GM18519 (cell line): Measurements from ENCODE around the gene SIDT2.
A peak's percentile ranks its signal among the peaks of the same experiment; 100 is the strongest.
"Not testable (repeated sequence)": the region's sequence is repeated elsewhere in the genome, so short reads cannot be mapped to it uniquely, and the experiment has no call there.

Source experiments
- ATAC-seq: cut with Tn5 transposase; IDR thresholded peaks from one replicate; pipeline ENCODE4 v1.9.1; 2021; ENCODE audit warnings: mild to moderate bottlenecking, moderate library complexity; ENCODE audit not compliant: unreplicated experiment, low FRiP score

SIDT2 gene

DNA sequence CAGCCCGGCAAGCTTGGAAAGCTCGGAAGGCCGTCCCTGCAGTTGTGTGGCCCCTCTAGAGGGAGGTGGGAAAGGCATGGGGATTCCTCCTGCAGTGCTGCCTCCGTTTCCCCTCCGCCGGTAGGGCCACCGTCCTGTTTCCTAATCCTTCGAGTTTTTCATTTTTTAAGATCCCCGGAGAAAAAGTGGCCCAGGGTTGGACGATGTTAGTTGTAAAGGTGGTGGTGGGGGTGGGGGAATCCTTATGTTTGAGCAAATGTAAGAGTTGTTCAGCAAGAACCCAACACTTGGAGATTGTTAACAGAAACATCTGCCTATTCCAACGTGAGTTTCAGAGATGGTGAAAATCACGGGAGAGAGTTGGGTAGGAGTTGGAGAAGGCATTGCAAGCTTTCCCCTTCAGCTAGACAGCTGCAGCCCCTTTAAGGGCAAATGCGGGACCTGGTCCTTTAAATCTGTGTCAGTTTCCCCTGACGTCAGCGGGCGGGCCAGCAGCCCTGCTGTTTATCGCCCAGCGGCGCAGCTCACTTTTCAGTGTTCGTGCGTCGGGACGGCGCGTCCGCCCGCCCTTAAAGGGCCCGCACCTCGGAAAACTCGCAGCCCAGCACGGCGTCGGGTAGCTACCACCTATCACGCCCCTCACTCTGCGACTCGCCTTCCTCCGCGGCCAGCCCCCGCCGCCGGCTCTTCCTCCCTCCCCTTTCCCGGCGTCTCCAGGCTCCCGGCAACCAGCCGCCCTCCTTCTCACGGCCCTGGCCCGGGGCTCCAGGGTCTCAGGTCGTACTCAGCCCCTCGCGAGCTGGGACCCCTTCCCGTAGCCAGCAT, at the start of gene SIDT2:
TSS of gene SIDT2 (plus strand) at position 534 of the 825 bp plus-strand sequence. CDS start 521 bp downstream, outside the sequence.
- ATAC-seq, result peak; percentile 76

DNA sequence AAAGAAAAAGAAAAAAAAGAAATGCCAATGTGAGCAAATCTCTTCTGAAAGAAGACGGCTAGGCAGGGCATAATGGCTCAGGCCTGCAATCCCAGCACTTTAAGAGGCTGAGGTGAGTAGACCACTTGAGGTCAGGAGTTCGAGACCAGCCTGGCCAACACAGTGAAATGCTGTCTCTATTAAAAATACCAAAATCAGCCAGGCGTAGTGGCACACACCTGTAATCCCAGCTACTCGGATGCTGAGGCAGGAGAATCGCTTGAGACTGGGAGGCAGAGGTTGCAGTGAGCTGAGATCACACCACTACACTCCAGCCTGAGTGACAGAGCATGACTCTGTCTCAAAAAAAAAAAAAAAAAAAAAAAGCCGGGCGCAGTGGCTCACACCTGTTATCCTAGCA, 48.1 kb upstream of the SIDT2 start:
- ATAC-seq, result not testable (repeated sequence)

DNA sequence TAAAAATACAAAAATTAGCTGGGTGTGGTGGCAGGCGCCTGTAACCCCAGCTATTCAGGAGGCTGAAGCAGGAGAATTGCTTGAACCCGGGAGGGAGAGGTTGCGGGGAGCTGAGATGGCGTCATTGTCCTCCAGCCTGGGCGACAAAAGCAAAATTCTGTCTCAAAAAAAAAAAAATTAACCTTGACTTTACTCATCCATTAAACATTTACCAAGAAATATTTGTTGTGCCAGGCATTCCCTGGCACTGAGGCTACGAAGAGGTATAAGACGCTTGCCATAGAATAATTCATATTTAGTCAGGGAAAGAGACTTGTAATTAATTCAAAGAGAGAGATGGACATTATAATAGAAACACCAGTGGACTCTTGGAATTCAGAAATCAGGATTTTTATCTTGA, 47.7 kb upstream of the SIDT2 start:
- no peak for ATAC-seq

DNA sequence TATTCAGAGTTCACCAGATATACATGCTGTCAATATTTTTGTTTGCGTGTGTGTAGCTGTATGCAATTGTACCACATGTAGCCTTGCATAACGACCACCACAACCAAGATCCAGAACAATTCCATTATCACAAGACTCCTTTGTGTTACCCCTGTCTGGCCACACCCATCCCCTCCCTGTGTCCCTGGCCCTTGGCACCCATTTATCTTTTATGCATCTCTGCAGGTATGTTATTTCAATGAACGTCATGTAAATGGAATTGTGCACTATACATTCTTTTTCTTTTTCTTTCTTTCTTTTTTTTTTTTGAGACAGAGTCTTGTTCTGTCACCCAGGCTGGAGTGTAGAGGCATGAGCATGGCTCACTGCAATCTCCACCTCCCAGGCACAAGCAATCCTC, 44.1 kb upstream of the SIDT2 start:
- ATAC-seq, result no peak

DNA sequence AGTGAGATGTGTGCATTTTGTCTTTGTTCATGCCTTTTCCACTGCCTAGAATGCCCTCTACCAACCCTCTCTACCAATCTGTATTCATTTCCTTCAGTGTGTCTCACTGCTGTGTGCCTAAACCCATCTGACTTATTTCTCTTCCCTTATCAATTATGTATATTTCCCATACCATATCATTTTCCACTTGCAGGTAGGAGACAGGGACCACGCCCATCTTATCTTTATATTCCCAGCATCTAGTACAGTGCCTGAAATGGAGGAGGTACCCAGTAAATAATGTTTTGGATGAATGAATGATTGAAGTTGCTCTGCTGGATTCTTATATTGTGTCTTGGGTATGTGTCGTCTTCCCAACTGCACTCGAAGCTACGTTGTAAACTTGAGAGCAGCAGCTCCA, 43.6 kb upstream of the SIDT2 start:
- ATAC-seq, result not testable (repeated sequence)

DNA sequence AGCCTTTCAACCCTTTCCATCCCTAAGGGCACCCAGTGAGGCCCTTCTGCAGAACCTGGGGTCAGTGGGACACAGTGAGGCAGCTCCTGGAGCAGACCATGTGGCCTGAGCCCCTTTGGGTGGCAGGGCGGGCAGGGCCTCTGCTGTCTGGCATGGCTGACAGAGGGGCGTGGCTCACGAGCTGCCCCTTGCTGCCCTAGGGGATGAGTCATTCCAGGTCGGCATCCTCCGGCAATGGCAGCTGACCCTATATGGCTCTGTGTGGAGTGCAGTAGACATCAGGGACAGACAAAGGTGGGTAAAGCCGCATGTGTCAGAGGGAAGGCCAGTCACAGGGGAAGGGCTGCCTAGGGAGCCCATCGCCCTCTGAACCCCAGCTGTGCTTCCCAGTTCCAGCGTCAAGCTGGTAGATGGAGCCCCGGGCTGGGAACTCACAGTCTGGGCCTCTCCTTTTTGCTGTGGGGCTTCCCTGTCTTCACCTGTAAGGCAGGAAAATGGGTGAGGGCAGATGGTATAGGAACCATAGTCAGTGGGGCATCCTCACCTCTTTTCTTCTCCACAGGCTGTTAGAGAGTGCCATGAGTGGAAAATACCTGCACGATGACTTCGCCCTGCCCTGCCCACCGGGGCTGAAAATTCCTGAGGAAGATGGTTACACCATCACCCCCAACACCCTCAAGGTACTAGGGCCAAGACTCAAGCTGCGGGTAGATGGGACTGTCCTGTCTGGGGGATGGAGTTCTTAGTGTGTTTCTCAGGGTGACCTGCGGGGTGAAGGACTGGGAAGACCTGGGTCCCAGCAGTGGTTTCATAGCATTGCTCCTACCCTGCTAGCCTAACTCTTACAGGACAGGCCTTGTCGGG, 41.1 kb upstream of the SIDT2 start:
- ATAC-seq, result not testable (repeated sequence)

DNA sequence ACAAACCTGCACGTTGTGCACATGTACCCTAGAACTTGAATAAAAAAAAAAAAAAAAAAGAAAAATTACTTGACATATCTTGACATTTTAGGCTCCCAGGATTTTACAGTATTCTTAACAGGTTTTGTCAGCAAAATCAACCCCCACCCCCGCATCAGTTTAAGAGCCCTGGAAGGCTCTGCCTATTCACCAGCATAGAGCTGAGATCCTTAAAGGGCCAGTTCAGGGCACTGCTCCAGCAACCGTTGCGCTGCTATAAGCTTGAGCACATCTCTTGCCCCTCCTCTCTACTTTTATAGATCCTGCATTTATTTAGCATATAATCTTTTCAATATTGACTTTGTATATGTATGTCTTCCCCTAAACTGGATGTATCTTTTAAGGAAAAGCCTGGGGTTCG, 35.2 kb upstream of the SIDT2 start:
- ATAC-seq, result no peak

DNA sequence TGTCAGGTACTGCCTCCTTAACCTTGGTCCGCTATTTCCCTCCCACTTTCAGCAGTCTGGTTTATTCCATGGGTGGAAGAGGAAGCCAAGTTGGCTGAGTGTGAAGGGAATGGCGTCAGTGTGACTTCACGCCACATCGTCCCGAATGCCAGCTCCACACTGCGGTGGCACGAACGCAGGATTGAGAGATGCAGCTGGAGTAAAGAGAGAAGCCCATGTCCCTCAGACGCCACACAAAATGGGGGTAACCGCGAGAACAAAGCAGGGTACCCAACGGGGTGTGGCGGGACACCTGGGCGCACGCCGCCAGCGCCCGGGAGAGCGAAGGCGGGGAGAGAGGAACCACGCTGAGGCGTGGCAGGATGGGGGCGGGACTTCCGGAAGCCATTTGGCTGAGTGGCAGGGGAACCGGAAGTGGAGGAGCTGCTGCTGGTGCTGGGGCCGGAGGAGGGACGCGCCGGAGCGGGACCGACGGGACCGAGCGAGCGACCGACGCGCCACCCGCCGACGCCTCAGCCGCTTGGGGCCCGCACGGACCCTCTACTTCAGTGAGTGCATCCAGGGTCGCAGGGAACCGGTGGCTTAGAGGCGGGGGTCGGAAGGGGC, 34.6 kb upstream of the SIDT2 start, which contains the start of gene PAFAH1B2:
TSS of gene PAFAH1B2 (plus strand) at position 417 of the 606 bp plus-strand sequence. CDS start 8,161 bp downstream, outside the sequence.
- peak; percentile 96 for ATAC-seq

DNA sequence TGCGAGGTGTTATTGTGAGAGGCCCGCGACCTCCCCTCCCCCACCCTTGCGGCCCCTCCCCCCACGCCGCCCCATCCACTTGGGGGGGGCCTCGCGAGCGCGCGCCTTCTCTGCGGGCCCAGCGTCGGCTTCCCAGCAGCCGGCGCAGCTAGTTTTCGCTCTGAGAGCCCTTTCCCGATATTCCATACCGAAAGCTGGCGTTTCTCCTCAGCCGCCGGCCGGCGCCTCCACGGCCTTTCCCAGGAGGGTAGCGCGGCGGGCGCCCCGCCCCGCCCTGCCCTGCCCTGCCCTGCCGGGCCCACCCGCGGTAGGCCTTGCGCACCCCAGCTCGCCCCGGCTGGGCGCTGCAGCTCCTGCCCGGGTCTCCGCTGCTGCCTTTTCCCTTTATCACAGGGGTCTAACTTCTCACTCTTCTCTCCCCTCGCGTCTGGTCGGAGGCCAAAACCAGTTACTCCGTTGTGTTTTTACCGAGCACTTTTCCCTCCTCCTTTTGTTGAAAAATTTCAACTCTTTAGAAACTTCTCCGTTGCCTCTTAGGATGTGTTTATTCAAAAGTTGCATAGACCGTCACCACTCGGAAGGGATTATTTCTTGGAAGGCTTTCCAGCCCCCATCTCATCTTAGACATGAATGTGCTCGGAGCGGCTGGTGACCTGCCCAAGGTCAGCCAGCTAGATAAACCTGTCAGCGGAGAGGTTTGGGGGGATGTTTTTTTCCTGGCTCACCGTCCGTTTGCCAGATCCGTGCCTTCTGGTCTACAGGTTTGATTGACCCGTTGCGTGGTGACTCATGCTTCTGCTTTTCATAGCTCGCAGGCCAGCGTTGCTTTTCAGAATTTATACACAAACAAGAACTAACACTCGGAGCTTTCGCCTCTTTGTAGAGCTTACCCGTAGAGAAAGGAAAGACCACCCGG, 33.8 kb upstream of the SIDT2 start:
- ATAC-seq, result peak; percentile 25

DNA sequence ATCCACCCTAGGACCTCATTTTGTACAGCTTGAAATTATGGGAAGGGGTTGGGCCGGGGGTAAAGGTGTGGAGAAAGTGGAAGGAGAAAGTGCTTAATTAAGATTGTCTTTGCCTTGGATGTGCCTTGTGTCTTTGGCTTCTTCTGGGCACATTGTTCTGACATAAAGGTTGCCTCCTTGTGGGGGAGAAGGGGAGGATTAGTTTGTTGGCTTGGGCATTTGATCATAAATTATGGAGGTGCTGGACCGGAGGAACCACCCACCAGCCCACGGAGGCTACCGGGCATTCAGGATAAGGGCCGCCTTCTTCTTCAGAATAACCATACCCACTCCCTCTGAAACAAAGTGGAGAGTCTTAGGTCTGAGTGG, 33.2 kb upstream of the SIDT2 start:
- ATAC-seq, result no peak

DNA sequence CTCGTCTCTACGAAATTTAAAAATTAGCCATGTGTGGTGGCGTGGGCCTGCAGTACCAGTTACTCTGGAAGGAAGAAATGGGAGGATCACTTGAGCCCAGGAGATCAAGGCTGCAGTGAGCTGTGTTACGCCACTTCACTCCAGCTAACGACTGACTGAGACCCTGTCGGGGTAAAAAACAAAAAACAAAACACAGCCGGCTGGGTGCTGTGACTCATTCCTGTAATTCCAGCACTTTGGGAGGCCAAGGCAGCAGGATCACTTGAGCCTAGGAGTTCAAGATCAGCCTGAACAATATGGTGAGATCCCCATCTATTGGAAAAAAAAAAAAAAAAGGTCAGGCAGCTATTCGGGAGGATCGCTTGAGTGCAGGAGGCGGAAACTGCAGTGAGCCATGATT, 32.0 kb upstream of the SIDT2 start:
- no peak for ATAC-seq

DNA sequence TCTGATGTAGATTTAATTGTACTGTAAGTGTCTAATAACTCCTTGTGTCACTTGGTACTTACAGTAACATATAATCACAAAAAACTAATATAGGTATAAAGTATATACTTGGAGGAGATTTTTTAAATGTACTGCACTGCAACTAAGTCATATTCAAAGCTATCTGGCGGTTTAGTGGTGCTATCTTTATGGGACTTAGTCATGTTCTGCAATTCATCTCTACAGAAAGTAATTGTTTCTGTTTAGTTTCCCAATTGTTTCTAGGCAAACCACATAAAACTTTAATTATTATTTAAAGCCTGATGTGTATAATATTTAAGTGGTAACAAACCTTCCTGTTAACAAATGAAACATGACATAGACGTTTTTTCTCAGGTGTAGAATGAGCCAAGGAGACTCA, 26.5 kb upstream of the SIDT2 start:
- no peak for ATAC-seq

DNA sequence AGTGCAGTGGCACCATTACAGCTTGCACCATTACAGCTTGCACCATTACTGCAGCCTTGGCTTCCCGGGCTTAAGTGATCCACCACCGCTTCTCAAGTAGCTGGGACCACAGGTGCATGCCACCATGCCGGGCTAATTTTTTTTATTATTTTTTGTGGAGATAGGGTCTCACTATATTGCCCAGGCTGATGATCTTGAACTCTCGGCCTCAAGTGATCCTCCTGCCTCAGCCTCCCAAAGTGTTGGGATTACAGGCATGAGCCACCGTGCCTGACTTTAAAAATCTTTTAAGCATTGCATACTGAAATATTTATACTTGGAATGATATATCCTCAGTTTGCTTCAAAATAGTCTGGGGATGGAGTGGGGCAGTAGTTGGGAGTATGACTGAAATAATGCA, 24.1 kb upstream of the SIDT2 start:
- ATAC-seq, result no peak

DNA sequence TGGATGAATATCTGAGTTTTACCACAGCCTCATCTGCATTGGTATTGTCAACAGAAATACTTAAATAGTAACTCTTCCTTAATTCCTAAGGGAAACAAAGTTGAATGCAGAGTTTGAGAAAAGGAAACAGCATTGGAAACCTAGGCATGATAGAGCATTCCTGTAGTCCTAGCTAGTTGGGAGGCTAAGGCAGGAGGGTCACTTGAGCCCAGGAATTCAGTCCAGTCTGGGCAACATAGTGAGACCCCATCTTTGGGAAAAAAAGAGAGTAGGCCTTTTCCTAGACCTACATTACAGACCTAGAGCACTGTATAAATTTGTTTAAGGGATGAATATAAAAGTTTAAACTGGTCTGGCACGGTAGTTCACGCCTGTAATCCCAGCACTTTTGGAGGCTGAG, 21.0 kb upstream of the SIDT2 start:
- no peak for ATAC-seq

DNA sequence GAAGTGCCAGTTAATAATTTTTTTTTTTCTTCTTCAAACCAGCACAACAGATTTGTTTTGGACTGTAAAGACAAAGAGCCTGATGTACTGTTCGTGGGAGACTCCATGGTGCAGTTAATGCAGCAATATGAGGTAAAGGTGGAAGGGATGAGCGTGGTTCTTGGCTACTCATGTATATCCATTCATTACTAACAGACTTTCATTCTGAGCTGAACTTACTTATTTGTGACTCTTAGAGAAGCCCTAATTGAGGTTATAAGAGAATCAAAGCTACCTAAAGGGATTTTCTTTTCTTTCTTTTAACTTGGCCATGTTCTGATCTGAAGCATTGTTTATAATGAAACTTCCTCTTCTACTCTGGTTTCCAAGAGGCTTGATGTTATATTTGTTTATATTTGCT, 18.7 kb upstream of the SIDT2 start:
- ATAC-seq, result no peak

DNA sequence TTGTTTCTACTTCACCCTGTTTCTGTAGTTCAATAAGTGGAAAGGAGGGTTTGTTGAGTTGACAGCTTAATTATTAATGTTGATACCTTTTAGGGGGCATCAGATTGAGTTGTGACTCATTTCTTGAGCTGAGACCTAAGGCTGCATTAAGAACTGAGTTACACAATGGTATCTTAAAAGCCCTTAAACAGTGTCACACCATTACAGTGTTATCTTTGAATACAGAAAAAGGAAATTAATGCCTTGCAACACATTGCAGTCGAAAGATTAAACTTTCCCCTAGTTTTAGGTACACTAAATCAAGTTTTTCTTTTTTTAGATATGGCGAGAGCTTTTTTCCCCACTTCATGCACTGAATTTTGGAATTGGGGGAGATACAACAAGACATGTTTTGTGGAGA, 17.7 kb upstream of the SIDT2 start:
- ATAC-seq, result no peak

DNA sequence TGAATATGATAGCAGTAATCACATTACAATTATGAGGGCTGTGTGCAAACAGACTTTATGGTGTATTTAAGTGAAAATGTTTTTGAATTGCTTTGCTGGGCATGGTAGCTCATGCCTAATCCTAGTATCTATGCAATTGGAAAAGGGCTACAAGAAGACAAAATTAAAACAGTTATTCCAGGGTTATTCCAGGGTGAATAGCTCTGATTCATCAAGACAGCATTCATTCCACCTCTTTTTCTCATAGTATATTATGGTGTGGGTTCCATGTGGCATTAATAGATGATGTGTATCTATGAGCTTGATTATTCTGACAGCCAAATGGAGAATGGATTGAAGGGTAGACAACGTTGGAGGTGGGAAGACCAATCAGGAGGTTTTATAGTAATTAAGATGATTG, 12.1 kb upstream of the SIDT2 start:
- ATAC-seq, result no peak

DNA sequence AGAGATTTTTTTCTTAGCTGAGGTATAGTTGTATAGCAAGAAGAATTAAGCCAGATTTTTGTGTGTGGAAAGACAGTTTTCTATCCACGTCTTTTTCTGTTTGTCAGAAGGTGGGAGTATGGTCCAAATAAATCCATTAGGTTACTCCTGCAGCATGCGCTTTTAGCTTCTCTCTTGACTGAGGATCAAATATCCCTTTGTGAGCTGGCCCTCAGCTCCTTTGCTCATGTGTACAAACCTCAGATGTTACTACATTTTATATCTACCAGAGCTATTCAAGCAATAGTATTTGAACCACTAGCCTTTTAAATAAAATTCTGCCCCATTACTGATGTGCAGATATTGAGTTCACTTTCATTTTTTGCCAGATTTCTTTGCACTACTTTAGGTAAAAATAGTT, 8.8 kb upstream of the SIDT2 start:
- ATAC-seq, result no peak

DNA sequence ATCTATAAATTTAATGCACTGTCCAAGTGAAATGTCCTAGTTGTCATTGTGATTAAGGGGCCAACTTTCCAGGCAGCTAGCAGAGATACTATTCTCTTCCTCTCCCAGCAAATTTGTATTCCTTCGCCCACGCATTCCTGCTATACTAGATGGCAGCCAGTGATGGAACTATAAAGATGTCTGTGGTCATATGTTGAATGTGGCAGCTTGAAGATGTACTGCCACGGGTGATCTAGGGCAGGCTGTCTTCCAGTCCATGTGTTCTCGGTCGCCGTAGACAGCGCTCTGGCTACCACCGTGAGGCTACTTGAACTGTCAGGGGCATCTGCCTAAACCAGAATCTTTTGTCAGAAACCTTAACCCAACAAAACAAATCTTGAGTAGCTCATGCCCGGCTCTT, 8.3 kb upstream of the SIDT2 start:
- ATAC-seq, result no peak

DNA sequence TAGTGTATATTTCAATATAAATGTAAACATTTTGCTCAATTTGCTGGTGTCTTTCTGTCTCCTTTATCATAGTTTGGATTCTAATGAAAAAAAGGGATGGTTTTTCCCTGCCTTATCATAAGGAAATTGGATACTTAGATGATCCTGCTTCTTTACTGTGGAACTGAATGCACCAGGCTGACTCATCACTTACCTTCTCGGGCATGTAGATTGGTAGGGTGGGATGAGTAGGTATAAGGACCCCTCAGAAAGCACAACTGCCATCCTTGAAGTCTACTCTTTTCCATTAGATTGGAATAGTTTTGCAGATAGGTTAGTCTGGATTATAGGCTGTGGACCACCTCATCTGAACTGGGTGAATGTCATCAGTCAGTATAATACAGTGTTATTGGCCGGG, 7.5 kb upstream of the SIDT2 start:
- no peak for ATAC-seq
